SK-N-MC (cell line): ENCODE results near the gene CYSRT1.

Source experiments
- FOXP2 ChIP-seq: optimal IDR thresholded peaks from 2 replicates; pipeline ENCODE3; 2011; ENCODE audit warnings: mild to moderate bottlenecking, moderate library complexity; ENCODE audit not compliant: insufficient read depth; ENCODE audit errors: extremely low read length, control extremely low read depth
- POLR2AphosphoS5 ChIP-seq: IDR thresholded peaks from 2 replicates; pipeline ENCODE4 v1.6.1; 2012; ENCODE audit warnings: mild to moderate bottlenecking, low read depth, low read length, borderline replicate concordance

GRCh38 chr9:137198902-137199283, 26.1 kb upstream of the CYSRT1 start:
- TF ChIP-seq POLR2AphosphoS5 (no peak), FOXP2 (no peak)
